Islet precursor cell (in vitro differentiated cells): ENCODE data around the gene RFNG.

Experiments
- DNase-seq: peaks from one replicate; pipeline ENCODE4 v3.0.0-alpha.2; 2018

RFNG gene

DNA sequence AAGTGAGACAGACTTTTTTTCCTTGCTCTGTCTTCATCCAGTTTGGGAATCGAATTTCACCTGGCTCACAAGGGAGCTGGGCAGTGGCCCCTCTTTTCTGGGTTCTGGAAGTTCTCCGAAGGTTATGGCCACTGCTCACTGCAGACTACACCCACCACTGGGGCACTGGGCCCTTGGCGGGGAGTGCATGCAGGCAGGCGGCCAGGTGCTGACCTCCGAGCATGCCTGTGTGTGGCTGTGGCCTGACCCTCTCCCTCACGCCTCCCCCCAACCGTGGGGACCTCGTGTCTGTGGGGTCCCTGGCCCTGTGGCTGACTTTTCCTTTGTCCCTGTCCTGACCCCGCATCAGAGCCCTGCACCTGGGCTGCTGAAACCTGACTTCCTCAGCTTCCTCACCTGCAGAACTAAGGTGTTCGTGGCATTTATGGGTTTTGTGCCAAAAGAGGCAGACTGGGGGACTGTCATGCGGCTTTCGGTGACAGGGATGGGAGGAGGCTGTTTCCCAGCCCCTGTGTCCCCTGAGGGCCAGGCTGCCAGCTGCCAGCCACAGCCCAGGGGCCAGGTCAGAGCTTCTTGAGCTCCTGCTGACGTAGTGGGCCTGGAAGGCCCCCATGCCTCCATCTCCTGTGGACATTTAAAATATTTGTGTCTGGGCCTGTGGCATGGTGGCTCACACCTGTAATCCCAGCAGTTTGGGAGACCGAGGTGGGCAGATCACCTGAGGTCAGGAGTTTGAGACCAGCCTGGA lies 52.7 kb downstream of the RFNG start:
- no peak for DNase-seq

DNA sequence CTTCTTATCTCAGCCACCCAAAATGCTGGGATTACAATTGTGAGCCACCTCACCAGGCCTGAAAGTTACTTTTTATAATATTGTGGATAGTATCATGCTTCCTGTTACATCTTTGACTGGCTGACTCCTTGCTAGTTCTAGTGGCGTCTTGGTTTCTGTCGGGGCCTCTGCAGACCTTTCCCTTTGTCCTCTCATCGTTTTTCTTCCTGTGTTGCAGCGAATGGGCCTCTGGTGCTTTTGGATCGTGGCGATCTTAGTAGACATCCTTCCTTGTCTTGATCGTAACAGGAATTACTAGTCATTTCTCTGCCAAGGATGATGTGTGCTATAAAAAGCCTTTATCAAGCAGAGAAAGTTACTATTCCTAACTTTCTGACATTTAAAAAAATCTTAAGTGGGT lies 53.4 kb downstream of the RFNG start:
- DNase-seq, result no peak
